NCI-H2171 treated with DMSO at 0.1 percent for 48 hours (cell line): ENCODE results near the gene GLRX5.
"Not testable (repeated sequence)": the region's sequence is repeated elsewhere in the genome, so short reads cannot be mapped to it uniquely, and the experiment has no call there.

ENCODE experiments used
- DNase-seq: peaks from one replicate; lab custom pipeline; 2025; lab: John Stamatoyannopoulos, UW

The GLRX5 gene

DNA sequence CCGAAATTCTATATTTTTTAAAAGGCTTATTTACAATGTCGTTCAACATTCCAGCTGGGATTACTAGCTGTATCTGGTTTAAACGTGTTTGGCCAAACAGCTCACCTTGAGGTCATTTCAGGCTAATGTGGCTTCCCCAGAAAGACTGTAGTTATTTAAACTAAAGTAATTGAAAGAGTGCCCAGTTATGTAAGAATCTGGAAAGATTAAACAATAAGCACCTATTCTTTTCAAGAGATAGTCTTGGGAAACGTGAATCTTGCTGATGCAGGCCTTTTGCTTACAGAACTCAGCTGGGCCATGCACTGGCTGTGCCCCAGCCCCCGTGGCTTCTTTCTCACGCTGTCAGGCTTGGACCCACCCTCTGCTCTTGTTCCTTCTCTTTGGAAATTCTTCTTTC is 24.4 kb downstream of the GLRX5 start:
- DNase-seq = no peak

DNA sequence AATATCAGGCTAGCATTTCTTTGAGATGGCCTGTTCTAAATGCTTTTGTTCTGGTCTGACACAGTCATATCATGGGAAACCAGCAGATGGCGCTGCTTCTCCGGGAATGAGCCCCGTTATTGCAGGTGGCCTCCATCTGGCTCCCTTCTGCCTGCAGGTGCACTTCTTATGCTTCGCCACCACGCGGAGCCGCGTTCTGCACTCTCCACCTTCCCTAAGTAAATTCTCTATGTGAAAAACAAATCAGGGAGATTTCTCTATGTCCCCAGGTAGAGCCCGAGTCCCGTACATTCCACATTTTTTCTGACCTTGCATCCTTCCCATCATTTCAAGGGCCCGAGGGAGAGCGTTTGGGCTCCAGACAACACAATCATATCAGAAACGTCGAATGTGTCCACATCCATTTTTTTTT is 26.2 kb downstream of the GLRX5 start:
- peak; percentile 96 for DNase-seq

DNA sequence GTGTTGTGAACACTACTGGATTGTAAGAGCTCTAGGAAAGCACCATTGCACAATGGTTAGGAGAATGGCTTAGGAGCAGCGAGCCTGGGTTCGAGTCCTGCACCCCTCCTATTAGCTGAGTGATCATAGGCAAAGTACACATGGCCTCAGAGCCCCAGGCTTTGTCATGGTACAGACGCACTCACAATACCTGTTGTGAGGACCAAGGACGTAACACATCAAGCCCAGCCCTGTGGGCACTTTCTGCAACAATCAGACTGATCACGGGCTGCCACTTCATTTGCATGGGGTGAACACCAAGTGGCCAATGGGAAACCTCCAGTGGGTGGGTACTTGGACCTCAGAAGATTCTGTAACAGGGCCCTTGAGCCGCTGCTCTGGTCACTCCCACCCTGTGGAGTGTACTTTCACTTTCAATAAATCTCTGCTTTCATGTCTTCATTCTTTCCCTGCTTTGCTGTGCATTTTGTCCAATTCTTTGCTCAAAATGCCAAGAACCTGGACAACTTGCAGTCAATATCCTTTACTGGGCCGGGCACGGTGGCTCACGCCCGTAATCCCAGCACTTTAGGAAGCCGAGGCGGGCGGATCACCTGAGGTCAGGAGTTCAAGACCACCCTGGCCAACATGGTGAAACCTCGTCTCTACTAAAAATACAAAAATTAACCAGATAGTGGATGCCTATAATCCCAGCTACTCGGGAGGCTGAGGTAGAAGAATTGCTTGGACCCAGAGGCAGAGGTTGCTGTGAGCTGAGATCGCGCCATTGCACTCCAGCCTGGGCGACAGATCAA is 28.2 kb downstream of the GLRX5 start:
- no peak for DNase-seq

DNA sequence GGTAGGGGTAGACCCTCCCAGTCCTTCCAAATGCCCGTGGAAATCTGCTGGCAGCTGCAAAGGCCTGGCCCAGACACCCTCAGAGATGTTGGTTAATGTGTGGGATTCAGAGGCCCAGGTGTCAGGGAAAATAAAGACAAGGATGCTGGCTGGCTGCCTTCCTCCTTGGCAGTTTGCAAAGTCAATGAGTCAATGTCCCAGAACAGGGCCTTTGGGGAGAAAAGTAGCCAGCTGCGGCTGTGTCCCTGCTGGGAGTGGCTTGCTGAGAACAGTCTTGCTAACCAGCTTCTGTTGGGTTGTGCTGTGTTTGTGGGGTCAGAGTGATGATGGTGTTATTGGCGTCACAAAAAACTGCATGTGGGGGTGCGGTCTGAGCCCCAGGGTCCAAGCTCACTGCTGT is 29.2 kb downstream of the GLRX5 start:
- DNase-seq = no peak

DNA sequence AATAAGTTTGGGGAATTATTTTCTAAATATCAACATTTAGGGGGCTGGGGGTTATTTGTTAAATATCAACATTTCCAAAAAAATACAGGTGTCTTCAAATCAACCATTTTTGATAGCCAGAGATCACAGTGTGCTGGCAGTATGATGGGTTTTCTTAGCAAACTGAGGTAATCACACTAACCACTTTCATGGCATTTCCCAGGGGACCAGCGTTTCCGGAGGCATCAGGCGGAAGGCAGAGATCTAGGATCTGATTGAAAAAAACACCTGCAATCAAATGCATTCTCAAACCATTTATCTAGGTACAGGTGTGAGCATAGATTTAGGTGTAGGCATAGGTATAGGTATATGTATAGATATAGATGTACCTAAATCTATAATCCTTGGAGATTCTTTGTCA is 34.6 kb downstream of the GLRX5 start:
- peak; percentile 54 for DNase-seq

- DNase-seq = no peak
These were observed 38.5 kb downstream of the GLRX5 start for GRCh38 chr14:95573313-95573712.

- no peak for DNase-seq
These were observed 41.1 kb downstream of the GLRX5 start for GRCh38 chr14:95575840-95576473.

- no peak for DNase-seq
These were observed 42.4 kb downstream of the GLRX5 start for GRCh38 chr14:95577067-95577800.

DNA sequence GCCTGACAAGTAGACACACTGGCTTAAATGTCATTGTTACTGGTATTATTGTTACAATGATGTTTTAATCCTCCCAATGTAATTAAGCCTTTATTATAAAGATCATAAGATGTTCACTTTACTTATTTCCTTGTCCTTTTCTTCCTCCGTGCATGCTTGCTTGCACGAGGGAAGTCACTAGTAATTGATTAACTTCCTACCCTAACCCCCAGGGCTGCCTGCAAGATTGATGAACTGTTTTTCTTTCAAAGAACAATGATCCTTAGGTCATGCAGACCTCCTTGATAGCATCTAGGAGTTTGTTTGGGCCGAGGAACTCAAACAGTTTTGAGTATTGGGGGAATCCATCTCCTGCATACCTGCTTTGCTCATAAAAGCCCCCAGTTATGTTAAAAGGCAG is 43.0 kb downstream of the GLRX5 start:
- no peak for DNase-seq

- not testable (repeated sequence) for DNase-seq
These were observed 49.2 kb downstream of the GLRX5 start for GRCh38 chr14:95583836-95584617.

- DNase-seq = no peak
These were observed 51.2 kb downstream of the GLRX5 start for GRCh38 chr14:95585953-95586620.

GRCh38 chr14:95591182-95591581 is 56.3 kb downstream of the GLRX5 start:
- DNase-seq = not testable (repeated sequence)
